ENCODE data around the gene PCSK1N. TPM values are rescaled to one million over a fixed set of nuclear protein-coding genes. Genes with fewer than 3 reads are reported as not detected.
A peak's percentile ranks its signal among the peaks of the same experiment; 100 is the strongest.
"Not testable (repeated sequence)": the region's sequence is repeated elsewhere in the genome, so short reads cannot be mapped to it uniquely, and the experiment has no call there.

PCSK1N gene
- total RNA-seq, 1 donor = not detected

DNA sequence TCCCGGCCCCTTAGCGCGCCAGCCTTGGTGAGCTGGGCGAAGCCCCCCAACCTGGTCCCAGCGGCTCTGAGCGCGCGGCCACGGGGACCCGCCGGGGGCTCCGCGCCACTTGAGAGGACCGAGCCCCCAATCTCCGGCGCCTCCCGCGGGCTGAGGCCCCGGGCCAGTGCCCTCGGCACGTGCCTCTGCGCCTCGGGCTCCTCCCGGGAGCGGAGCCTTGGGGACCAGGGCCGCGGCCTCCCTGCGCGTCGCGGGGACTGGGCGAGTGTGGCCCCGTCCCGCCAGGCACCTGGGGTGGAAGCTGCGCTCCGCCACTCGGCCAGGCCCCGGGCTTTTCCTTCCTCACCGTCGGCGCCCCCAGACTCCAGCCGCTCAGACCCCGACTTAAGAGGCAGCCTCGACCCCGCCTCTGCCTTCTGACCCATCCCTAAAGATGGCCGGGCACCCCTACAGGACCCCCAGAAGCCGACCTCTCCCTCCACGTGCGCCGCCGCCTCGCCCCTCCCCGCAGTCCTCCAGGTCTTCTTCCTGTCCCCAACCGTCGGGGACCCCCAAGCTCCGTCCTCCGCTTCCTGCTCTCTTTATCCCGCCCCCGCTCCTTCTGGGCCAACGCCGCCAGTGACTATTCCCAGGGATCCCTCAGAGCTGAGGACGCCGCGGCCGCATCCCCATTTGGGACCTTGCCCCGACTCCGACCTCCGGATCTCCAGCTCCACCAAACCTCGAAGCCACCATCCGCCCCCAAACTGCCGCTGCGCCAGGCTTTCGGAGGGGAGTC is 8.3 kb downstream of the PCSK1N start:
- peak; percentile 41 for DNase-seq (ENCODE audit: insufficient read length, low spot score, missing footprints)
- no peak overlapping the region for H2AFZ ChIP-seq (ENCODE audit: low read length)
- TF ChIP-seq, protein P1, sequence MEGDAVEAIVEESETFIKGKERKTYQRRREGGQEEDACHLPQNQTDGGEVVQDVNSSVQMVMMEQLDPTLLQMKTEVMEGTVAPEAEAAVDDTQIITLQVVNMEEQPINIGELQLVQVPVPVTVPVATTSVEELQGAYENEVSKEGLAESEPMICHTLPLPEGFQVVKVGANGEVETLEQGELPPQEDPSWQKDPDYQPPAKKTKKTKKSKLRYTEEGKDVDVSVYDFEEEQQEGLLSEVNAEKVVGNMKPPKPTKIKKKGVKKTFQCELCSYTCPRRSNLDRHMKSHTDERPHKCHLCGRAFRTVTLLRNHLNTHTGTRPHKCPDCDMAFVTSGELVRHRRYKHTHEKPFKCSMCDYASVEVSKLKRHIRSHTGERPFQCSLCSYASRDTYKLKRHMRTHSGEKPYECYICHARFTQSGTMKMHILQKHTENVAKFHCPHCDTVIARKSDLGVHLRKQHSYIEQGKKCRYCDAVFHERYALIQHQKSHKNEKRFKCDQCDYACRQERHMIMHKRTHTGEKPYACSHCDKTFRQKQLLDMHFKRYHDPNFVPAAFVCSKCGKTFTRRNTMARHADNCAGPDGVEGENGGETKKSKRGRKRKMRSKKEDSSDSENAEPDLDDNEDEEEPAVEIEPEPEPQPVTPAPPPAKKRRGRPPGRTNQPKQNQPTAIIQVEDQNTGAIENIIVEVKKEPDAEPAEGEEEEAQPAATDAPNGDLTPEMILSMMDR (IDR thresholded peaks at IDR 0.05; ENCODE audit: extremely low read depth, low read depth, low read length) = no peak

DNA sequence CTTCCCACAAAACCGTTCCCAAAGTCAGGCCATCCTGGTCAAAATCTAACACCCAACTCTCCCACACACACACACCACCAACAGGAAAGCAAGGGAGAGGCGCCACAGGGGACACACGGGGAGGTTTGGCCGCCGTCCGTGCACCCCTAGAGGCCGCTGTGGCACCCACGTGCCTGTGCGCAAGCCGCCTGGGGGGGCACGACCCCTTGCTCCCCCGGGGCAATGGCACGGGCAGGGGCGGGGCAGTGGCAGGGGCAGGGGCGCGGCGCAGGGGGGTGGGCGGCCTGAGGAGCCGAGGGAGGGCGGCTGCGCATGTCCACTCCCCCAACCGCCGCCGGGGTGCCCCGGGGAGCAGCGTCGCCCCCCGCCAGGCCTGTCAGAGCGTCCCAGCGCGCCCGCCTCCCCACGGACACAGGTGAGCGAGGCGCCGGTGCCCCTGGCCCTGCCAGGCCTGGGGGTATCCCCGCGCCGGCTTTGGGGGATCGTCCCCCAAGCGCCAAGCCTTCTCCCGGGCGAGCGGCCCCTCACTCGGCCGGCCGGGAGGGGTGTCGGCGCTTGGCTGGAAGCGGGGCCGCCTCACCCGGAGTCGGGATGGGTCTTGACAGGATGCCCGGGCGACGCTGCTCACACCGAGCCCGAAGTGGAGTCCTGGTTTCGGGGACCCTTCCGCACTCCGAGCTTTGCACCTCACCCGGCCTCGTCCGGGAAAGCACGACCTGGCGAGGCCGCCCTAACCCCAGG is 9.1 kb downstream of the PCSK1N start, which contains the start of gene ERAS:
TSS of gene ERAS (plus strand) at position 379 of the 741 bp plus-strand sequence. CDS start 2,611 bp downstream, outside the sequence.
- Histone ChIP-seq H4K20me1 (ENCODE audit: insufficient read depth, low read length) (no peaks in the 10 kb centered on the region), H3K4me2 (ENCODE audit: insufficient read depth, low read length) (no peak within 1 kb of the TSS), H3K4me1 (ENCODE audit: insufficient read depth, low read length) (no peaks in the 10 kb centered on the region), H3K9me3 (ENCODE audit: low read depth, low read length) (no peaks in the 10 kb centered on the region), H2AFZ (ENCODE audit: low read length) (no peak within 1 kb of the TSS), H3K27ac (ENCODE audit: low read depth, low read length) (no peak within 1 kb of the TSS), H3K36me3 (ENCODE audit: insufficient read depth, low read length) (no peaks in the 10 kb centered on the region), H3K27me3 (ENCODE audit: insufficient read depth, low read length) (peaks cover 2% of the 10 kb centered on the region), H3K4me3 (ENCODE audit: insufficient read depth, low read length) (no peak within 1 kb of the TSS), H3K79me2 (ENCODE audit: insufficient read depth, low read length) (no peaks in the 10 kb centered on the region)
- DNase-seq (ENCODE audit: insufficient read length, low spot score, missing footprints) = peak; percentile 80
- TF ChIP-seq, protein P1 (IDR thresholded peaks at IDR 0.05; ENCODE audit: extremely low read depth, low read depth, low read length) = no peak

More for the DNA sequence above, 8.3 kb downstream of the PCSK1N start:
- Histone ChIP-seq H3K9me3 (ENCODE audit: low read depth, low read length) (no peaks in the 10 kb centered on the region), H3K4me1 (ENCODE audit: insufficient read depth, low read length) (no peaks in the 10 kb centered on the region), H3K4me3 (ENCODE audit: insufficient read depth, low read length) (no peak overlapping the region), H3K79me2 (ENCODE audit: insufficient read depth, low read length) (no peaks in the 10 kb centered on the region), H3K36me3 (ENCODE audit: insufficient read depth, low read length) (no peaks in the 10 kb centered on the region), H3K4me2 (ENCODE audit: insufficient read depth, low read length) (no peak overlapping the region), H3K27me3 (ENCODE audit: insufficient read depth, low read length) (peaks cover 6% of the 10 kb centered on the region), H4K20me1 (ENCODE audit: insufficient read depth, low read length) (no peaks in the 10 kb centered on the region), H3K27ac (ENCODE audit: low read depth, low read length) (no peak overlapping the region)

DNA sequence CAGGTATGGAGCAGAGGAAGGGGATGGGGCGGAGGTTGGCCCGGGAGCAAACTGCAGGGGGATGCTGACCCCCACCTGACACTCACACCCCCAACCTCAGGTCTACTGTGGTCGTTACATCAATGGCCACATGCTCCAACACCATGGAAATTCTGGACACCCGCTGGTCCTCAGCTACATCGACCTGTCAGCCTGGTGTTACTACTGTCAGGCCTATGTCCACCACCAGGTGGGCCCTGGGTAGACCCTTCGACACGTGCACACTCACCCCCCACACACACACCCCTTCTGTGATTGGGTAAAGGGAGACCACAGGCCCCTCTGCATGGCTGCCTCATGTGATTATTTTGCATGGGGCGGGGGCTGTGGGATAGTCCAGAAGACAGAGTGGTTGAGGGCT is 11.3 kb downstream of the PCSK1N start:
- Histone ChIP-seq H3K4me2 (ENCODE audit: insufficient read depth, low read length) (no peak overlapping the region), H3K27ac (ENCODE audit: low read depth, low read length) (no peak overlapping the region), H4K20me1 (ENCODE audit: insufficient read depth, low read length) (no peaks in the 10 kb centered on the region), H3K4me3 (ENCODE audit: insufficient read depth, low read length) (no peak overlapping the region), H3K9me3 (ENCODE audit: low read depth, low read length) (no peaks in the 10 kb centered on the region), H3K4me1 (ENCODE audit: insufficient read depth, low read length) (no peaks in the 10 kb centered on the region), H3K27me3 (ENCODE audit: insufficient read depth, low read length) (no peaks in the 10 kb centered on the region), H2AFZ (ENCODE audit: low read length) (no peak overlapping the region), H3K79me2 (ENCODE audit: insufficient read depth, low read length) (no peaks in the 10 kb centered on the region), H3K36me3 (ENCODE audit: insufficient read depth, low read length) (peaks cover 4% of the 10 kb centered on the region)
- TF ChIP-seq, protein P1 (IDR thresholded peaks at IDR 0.05; ENCODE audit: extremely low read depth, low read depth, low read length) = no peak
- peak; percentile 63 for DNase-seq (ENCODE audit: insufficient read length, low spot score, missing footprints)

DNA sequence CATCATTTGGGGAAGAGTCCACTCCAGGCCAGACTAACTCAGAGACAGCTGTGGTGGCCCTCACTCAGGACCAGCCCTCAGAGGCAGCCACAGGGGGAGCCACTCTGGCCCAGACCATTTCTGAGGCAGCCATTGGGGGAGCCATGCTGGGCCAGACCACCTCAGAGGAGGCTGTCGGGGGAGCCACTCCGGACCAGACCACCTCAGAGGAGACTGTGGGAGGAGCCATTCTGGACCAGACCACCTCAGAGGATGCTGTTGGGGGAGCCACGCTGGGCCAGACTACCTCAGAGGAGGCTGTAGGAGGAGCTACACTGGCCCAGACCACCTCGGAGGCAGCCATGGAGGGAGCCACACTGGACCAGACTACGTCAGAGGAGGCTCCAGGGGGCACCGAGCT is 12.4 kb downstream of the PCSK1N start:
- H3K9me3 ChIP-seq (ENCODE audit: low read depth, low read length) = no peaks in the 10 kb centered on the region
- no peaks in the 10 kb centered on the region for H3K27me3 ChIP-seq (ENCODE audit: insufficient read depth, low read length)

DNA sequence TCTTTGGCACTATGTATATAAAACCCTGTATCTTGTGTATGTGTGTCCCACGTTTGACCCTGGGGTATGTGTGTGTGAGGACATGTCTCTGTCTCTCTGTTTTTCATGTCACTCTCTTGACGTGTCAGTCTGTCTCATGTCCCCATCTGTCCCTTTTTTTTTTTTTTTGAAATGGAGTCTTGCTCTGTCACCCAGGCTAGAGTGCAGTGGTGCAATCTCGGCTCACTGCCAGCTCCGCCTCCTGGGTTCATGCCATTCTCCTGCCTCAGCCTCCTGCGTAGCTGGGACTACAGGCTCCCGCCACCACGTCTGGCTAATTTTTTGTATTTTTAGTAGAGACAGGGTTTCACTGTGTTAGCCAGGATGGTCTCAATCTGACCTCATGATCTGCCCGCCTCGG is 16.0 kb downstream of the PCSK1N start:
- not testable (repeated sequence) for H3K27ac ChIP-seq (ENCODE audit: low read depth, low read length); H3K4me1 ChIP-seq (ENCODE audit: insufficient read depth, low read length); H3K9me3 ChIP-seq (ENCODE audit: low read depth, low read length); H4K20me1 ChIP-seq (ENCODE audit: insufficient read depth, low read length); H3K4me3 ChIP-seq (ENCODE audit: insufficient read depth, low read length); H2AFZ ChIP-seq (ENCODE audit: low read length); H3K27me3 ChIP-seq (ENCODE audit: insufficient read depth, low read length); H3K36me3 ChIP-seq (ENCODE audit: insufficient read depth, low read length); H3K79me2 ChIP-seq (ENCODE audit: insufficient read depth, low read length); H3K4me2 ChIP-seq (ENCODE audit: insufficient read depth, low read length)
- peak; percentile 32 for DNase-seq (ENCODE audit: insufficient read length, low spot score, missing footprints)

More for the DNA sequence above, 12.4 kb downstream of the PCSK1N start:
- TF ChIP-seq, protein P1 (IDR thresholded peaks at IDR 0.05; ENCODE audit: extremely low read depth, low read depth, low read length) = no peak
- Histone ChIP-seq H2AFZ (ENCODE audit: low read length) (no peak overlapping the region), H3K79me2 (ENCODE audit: insufficient read depth, low read length) (no peaks in the 10 kb centered on the region), H3K4me1 (ENCODE audit: insufficient read depth, low read length) (no peaks in the 10 kb centered on the region), H3K27ac (ENCODE audit: low read depth, low read length) (no peak overlapping the region), H3K4me2 (ENCODE audit: insufficient read depth, low read length) (no peak overlapping the region), H4K20me1 (ENCODE audit: insufficient read depth, low read length) (no peaks in the 10 kb centered on the region), H3K4me3 (ENCODE audit: insufficient read depth, low read length) (no peak overlapping the region), H3K36me3 (ENCODE audit: insufficient read depth, low read length) (peaks cover 4% of the 10 kb centered on the region)
- peak; percentile 43 for DNase-seq (ENCODE audit: insufficient read length, low spot score, missing footprints)
